K562 (cell line): Measurements from ENCODE around the gene CNNM4. TPM values are rescaled to one million over a fixed set of nuclear protein-coding genes. Genes with fewer than 3 reads are reported as not detected.
A peak's percentile ranks its signal among the peaks of the same experiment; 100 is the strongest.

Experiments used
- ATAC-seq: fragments of 200-7000 bp; cut with Tn5 transposase; 3 replicates; pipeline ENCODE4 v1.9.1; 2020; ENCODE audit warnings: moderate library complexity
- BruUV-seq: library from RNA; stranded (reverse); fragments of 400-500 nt; replicated peaks from 2 replicates; lab custom pipeline; 2021; lab: Mats Ljungman, UMichigan
- CTCF ChIA-PET: fragments of 300-600 bp; formaldehyde crosslinking; extraction: SDS; loops from one replicate; lab custom pipeline; 2021; ENCODE audit warnings: low intra/inter-chr PET ratio; lab: Yijun Ruan, JAX
- POLR2A ChIA-PET: fragments of 300-600, 350-650 bp; sonication (Branson Sonifier 250); formaldehyde crosslinking; extraction: SDS; loops from one replicate; lab custom pipeline; 2021; ENCODE audit warnings: antibody characterized with exemption, inconsistent platforms; lab: Yijun Ruan, JAX
- DNase-seq, 4 experiments: peaks; one replicate each; pipeline versions ENCODE4 v3.0.0 to v3.0.0-alpha.2; 2011 to 2018; ENCODE audit warnings: low spot score in 3 of 4, mixed read lengths in 3 of 4; ENCODE audit errors: extremely low read depth in 1 of 4
- FAIRE-seq: peaks from 2 replicates; lab custom pipeline; 2011; peaks lifted over from hg19 to GRCh38; lab: Jason Lieb, UNC
- H2AFZ ChIP-seq: 2 replicates; pipeline ENCODE4 v1.6.0; 2011; ENCODE audit warnings: low read depth, low read length, control low read depth, inconsistent platforms
- H3K27ac ChIP-seq: fragments of 200-600 bp; 3 replicates; pipeline ENCODE4 v1.8.0; 2011; ENCODE audit warnings: low read depth, mild to moderate bottlenecking, control low read depth, inconsistent platforms, low read length, moderate library complexity, mixed read lengths; ENCODE audit errors: extremely low read depth
- H3K27me3 ChIP-seq, 2 experiments: fragments of 300-600 bp in 1 of 2; 2 replicates in 1 of 2; 3 replicates in 1 of 2; pipeline versions ENCODE4 v1.6.0 to v1.8.0; 2011; ENCODE audit warnings: inconsistent platforms in 2 of 2, low read length in 2 of 2, mild to moderate bottlenecking in 1 of 2, mixed read lengths in 1 of 2, moderate library complexity in 1 of 2; ENCODE audit not compliant: control insufficient read depth in 2 of 2, insufficient read depth in 2 of 2
- H3K36me3 ChIP-seq: fragments of 300-600 bp; 3 replicates; pipeline ENCODE4 v1.8.0; 2011; ENCODE audit warnings: mild to moderate bottlenecking, low read length, inconsistent platforms; ENCODE audit not compliant: control insufficient read depth, insufficient read depth
- H3K4me1 ChIP-seq, 2 experiments: fragments of 200-600 bp in 1 of 2; replicated peaks in 1 of 2; 2 replicates in 1 of 2; 3 replicates in 1 of 2; pipeline versions ENCODE4 v1.5.1 to v1.8.0; 2011; ENCODE audit warnings: inconsistent platforms in 2 of 2, low read length in 2 of 2, mild to moderate bottlenecking in 1 of 2, mixed read lengths in 1 of 2, moderate library complexity in 1 of 2; ENCODE audit not compliant: control insufficient read depth in 2 of 2, insufficient read depth in 2 of 2
- H3K4me2 ChIP-seq: 2 replicates; pipeline ENCODE4 v1.6.1; 2011; ENCODE audit warnings: low read length, control low read depth, inconsistent platforms, mixed read lengths; ENCODE audit not compliant: insufficient read depth
- H3K4me3 ChIP-seq: fragments of 200-600 bp; sonication (generic), shearing (Covaris generic); 2 replicates; pipeline ENCODE4 v1.5.1; 2016; ENCODE audit warnings: control low read depth, inconsistent platforms
- H3K79me2 ChIP-seq: fragments of 200-600 bp; 3 replicates; pipeline ENCODE4 v1.8.0; 2011; ENCODE audit warnings: low read length, inconsistent platforms; ENCODE audit not compliant: control insufficient read depth, insufficient read depth
- H3K9ac ChIP-seq, 2 experiments: 2 replicates each; pipeline versions ENCODE4 v1.6.0 to v1.6.1; 2011; ENCODE audit warnings: low read depth in 2 of 2, low read length in 2 of 2, control low read depth in 1 of 2, inconsistent platforms in 1 of 2, mild to moderate bottlenecking in 1 of 2, mixed read lengths in 1 of 2; ENCODE audit not compliant: insufficient read depth in 1 of 2
- H3K9me1 ChIP-seq: one replicate; pipeline ENCODE4 v1.6.0; 2011; ENCODE audit warnings: inconsistent platforms, mild to moderate bottlenecking, low read length, moderate library complexity; ENCODE audit not compliant: control insufficient read depth, insufficient read depth
- H3K9me3 ChIP-seq: replicated peaks from 2 replicates; pipeline ENCODE4 v1.5.1; 2011; ENCODE audit warnings: low read depth, low read length, inconsistent platforms; ENCODE audit not compliant: control insufficient read depth, insufficient read depth
- H4K20me1 ChIP-seq: replicated peaks from 2 replicates; pipeline ENCODE4 v1.6.1; 2011; ENCODE audit warnings: low read length, inconsistent platforms, mixed read lengths; ENCODE audit not compliant: control insufficient read depth, insufficient read depth
- CREB3L1 ChIP-seq: fragments of 450-650 bp; IDR thresholded peaks from 2 replicates; pipeline ENCODE4 v1.6.1; 2014; ENCODE audit warnings: low read depth, mild to moderate bottlenecking, moderate library complexity, borderline replicate concordance
- E2F6 ChIP-seq, 2 experiments: IDR thresholded peaks; 2 replicates each; pipeline ENCODE4 v1.6.1; 2011; ENCODE audit warnings: borderline replicate concordance in 1 of 2, control low read depth in 1 of 2, low read depth in 1 of 2, low read length in 1 of 2, mild to moderate bottlenecking in 1 of 2, mixed read lengths in 1 of 2, moderate library complexity in 1 of 2; ENCODE audit not compliant: insufficient read depth in 1 of 2, insufficient read length in 1 of 2, poor library complexity in 1 of 2, severe bottlenecking in 1 of 2; ENCODE audit errors: extremely low read depth in 1 of 2
- FOXM1 ChIP-seq, 2 experiments: fragments of 450-650 bp in 1 of 2; sonication (generic) in 1 of 2; formaldehyde crosslinking in 1 of 2; IDR thresholded peaks; 2 replicates each; pipeline versions ENCODE4 v1.6.1 to v1.9.0; 2017 to 2022; ENCODE audit warnings: low read depth in 2 of 2, mild to moderate bottlenecking in 2 of 2, missing genetic modification reagents in 1 of 2, moderate library complexity in 1 of 2
- IRF1 ChIP-seq: sonication (generic); formaldehyde crosslinking; IDR thresholded peaks from 2 replicates; pipeline ENCODE4 v1.8.0; 2022; ENCODE audit warnings: missing genetic modification reagents, mild to moderate bottlenecking, borderline replicate concordance
- L3MBTL2 ChIP-seq: fragments of 450-650 bp; IDR thresholded peaks from 2 replicates; pipeline ENCODE4 v1.6.1; 2016; ENCODE audit warnings: mild to moderate bottlenecking, moderate library complexity
- MAFK ChIP-seq: IDR thresholded peaks from 2 replicates; pipeline ENCODE4 v1.6.1; 2011; ENCODE audit warnings: low read length, improper control_type of control experiment
- MTA3 ChIP-seq: fragments of 450-650 bp; formaldehyde crosslinking; IDR thresholded peaks from 2 replicates; pipeline ENCODE4 v1.6.1; 2017; ENCODE audit warnings: mild to moderate bottlenecking, borderline replicate concordance
- RAD21 ChIP-seq, 2 experiments: fragments of 250-450 bp in 1 of 2; fragments of 450-650 bp in 1 of 2; sonication (Bioruptor Pico) in 1 of 2; formaldehyde crosslinking in 1 of 2; IDR thresholded peaks in 1 of 2; conservative IDR thresholded peaks in 1 of 2; 2 replicates each; pipeline versions ENCODE4 v1.4.0 to v1.8.0; 2020 to 2022; ENCODE audit warnings: mild to moderate bottlenecking in 2 of 2, moderate library complexity in 1 of 2
- TEAD2 ChIP-seq: fragments of 450-650 bp; IDR thresholded peaks from 2 replicates; pipeline ENCODE4 v1.6.1; 2016; ENCODE audit warnings: missing genetic modification characterization, control low read depth, missing compliant biosample characterization
- XRCC4 ChIP-seq: IDR thresholded peaks from one replicate; pipeline ENCODE4 v1.6.1; 2011; ENCODE audit not compliant: insufficient read depth, insufficient read length; ENCODE audit errors: extremely low read depth
- ZBTB5 ChIP-seq: fragments of 450-650 bp; IDR thresholded peaks from 2 replicates; pipeline ENCODE4 v1.6.1; 2017; ENCODE audit warnings: antibody characterized with exemption
- ZBTB9 ChIP-seq: fragments of 450-650 bp; formaldehyde crosslinking; IDR thresholded peaks from 2 replicates; pipeline ENCODE4 v1.4.0; 2020; ENCODE audit warnings: mild to moderate bottlenecking, moderate library complexity
- ZKSCAN1 ChIP-seq: fragments of 150-350 bp; IDR thresholded peaks from 2 replicates; pipeline ENCODE4 v1.6.1; 2016; ENCODE audit warnings: low read depth, low read length
- WGBS: fragments of 100-300 bp; shearing (Covaris generic); methylation state at CpG from one replicate; pipeline ENCODE4 v1.1.6; 2016; ENCODE audit warnings: low coverage, mixed read lengths; ENCODE audit not compliant: insufficient coverage; ENCODE audit errors: missing lambda C conversion rate; 5-methylcytosine and 5-hydroxymethylcytosine counted together
- in situ Hi-C: fragments of 300-500 bp; cut with MboI; formaldehyde crosslinking; loops from 4 replicates; pipeline ENCODE4 v1.15.0; 2018; ENCODE audit warnings: inconsistent platforms, mixed read lengths
- intact Hi-C: fragments of 100-400 bp; cut with micrococcal nuclease; formaldehyde crosslinking; loops from 2 replicates; pipeline ENCODE4 v1.14.2; 2022
- polyA plus RNA-seq, 8 experiments: library from polyadenylated mRNA; depleted of rRNA in 4 of 8; stranded (reverse) in 5 of 8; unstranded in 3 of 8; fragments of >200 nt; fragmentation: Nextera tagmentation in 2 of 8; fragmentation: Illumina TruSeq in 1 of 8; extraction: Ambion mirVana in 2 of 8; extraction: Trizol in 1 of 8; gene quantifications; 2 replicates each; pipeline versions ENCODE4 v1.2.1 to v1.2.3, GENCODE V29; 2011 to 2014; ENCODE audit warnings: inconsistent platforms in 1 of 8, missing spikeins in 1 of 8
- total RNA-seq, 7 experiments: library from RNA; depleted of rRNA in 6 of 7; stranded (reverse); fragments of >200 nt in 6 of 7; fragmentation: Illumina TruSeq in 2 of 7; extraction: Trizol in 2 of 7; gene quantifications; 2 replicates each; pipeline versions ENCODE4 v1.2.1 to v1.2.3, GENCODE V29; 2011 to 2021; ENCODE audit warnings: low replicate concordance in 1 of 7

The CNNM4 gene
- total and polyA plus RNA-seq, 9 of the 15 experiments (the other 6 are each of a cell fraction or from before 2014, with no cell fraction given): 0.96 to 6.3 (median 2.8) TPM

GRCh38 chr2:96847586-96847985 lies 86.9 kb downstream of the CNNM4 start (continued):
- TF ChIP-seq E2F6 (IDR thresholded peaks at IDR 0.05; ENCODE audit: borderline replicate concordance in 1 of 2, extremely low read depth in 1 of 2, insufficient read depth in 1 of 2, insufficient read length in 1 of 2, low read depth in 1 of 2, low read length in 1 of 2, poor library complexity in 1 of 2, severe bottlenecking in 1 of 2): peak; percentile 18 to 22
- no peak for TF ChIP-seq RAD21 (CRISPR knock-in tag; conservative IDR thresholded peaks at IDR 0.05 in 1 of 2, IDR thresholded peaks at IDR 0.05 in 1 of 2)
- TF ChIP-seq MTA3: no peak
- TF ChIP-seq L3MBTL2: 0 out of 2 replicates have a peak, but pooled peaks have one; percentile 46
- TF ChIP-seq XRCC4: no peak

- CTCF ChIA-PET: no interaction called here
- intact Hi-C loops (no loop called here), in situ Hi-C loops (no loop called here)
- Histone ChIP-seq H4K20me1 (no peaks in the 10 kb centered on the region), H3K9me1 (no peaks in the 10 kb centered on the region), H3K9me3 (no peaks in the 10 kb centered on the region), H3K27ac (no peak overlapping the region), H3K4me2 (no peak overlapping the region), H2AFZ (no peak overlapping the region), H3K27me3 (no peaks in the 10 kb centered on the region), H3K36me3 (peaks cover 56% of the 10 kb centered on the region), H3K4me3 (no peak overlapping the region), H3K4me1 (peaks cover 0 to 12% of the 10 kb centered on the region in 2 experiments; a peak in 2 of 5 replicates), H3K79me2 (no peaks in the 10 kb centered on the region), H3K9ac (peak overlapping the region in 1 of 2 experiments; percentile 31; a peak in 2 of 4 replicates)
- WGBS: 80% methylated on average over 9 of the region's 9 CpGs
- POLR2A ChIA-PET: interaction anchor here (0.8 to 2.3 kb wide), 2 partner anchors 10 to 23 kb away, joined by 3 to 10 read pairs; partner anchors contain the start of gene ANKRD39
- no TSS peak for BruUV-seq
- no peak for ATAC-seq
- FAIRE-seq: no peak
- no peak for DNase-seq
- TF ChIP-seq ZBTB9: no peak
- no peak for TF ChIP-seq IRF1 (CRISPR knock-in tag)
- no peak for TF ChIP-seq ZBTB5
- no peak for TF ChIP-seq TEAD2 (tag)
- no peak for TF ChIP-seq ZKSCAN1
- no peak for TF ChIP-seq FOXM1 (IDR thresholded peaks at IDR 0.05; ENCODE audit: low read depth)
- no peak for TF ChIP-seq FOXM1 (CRISPR knock-in tag; IDR thresholded peaks at IDR 0.05; ENCODE audit: low read depth)
- no peak for TF ChIP-seq MAFK
- TF ChIP-seq CREB3L1: no peak
Measured at GRCh38 chr2:96848264-96848663, 87.6 kb downstream of the CNNM4 start.
